T-helper 1 cell treated with Interleukin-12 subunit alpha and Interleukin-12 subunit beta and Interleukin-4 antibody, amounts not matched to agents 30 μg/mL and 1 μg/mL, for 36 hours (primary cell): ENCODE measurements around the gene CDK18.

Experiments
- H3K27ac Mint-ChIP-seq: one replicate; pipeline ENCODE4 v1.8.0; 2021; ENCODE audit warnings: mild to moderate bottlenecking, mixed read lengths
- H3K27me3 Mint-ChIP-seq: one replicate; pipeline ENCODE4 v1.8.0; 2021; ENCODE audit warnings: low read depth, mixed read lengths
- H3K36me3 Mint-ChIP-seq: one replicate; pipeline ENCODE4 v1.8.0; 2021; ENCODE audit warnings: low read depth, mixed read lengths
- H3K4me1 Mint-ChIP-seq: one replicate; pipeline ENCODE4 v1.8.0; 2021; ENCODE audit warnings: low read depth, mixed read lengths
- H3K4me3 Mint-ChIP-seq: one replicate; pipeline ENCODE4 v1.8.0; 2021; ENCODE audit warnings: mild to moderate bottlenecking, moderate library complexity, mixed read lengths
- H3K9me3 Mint-ChIP-seq: one replicate; pipeline ENCODE4 v1.8.0; 2021; ENCODE audit warnings: mixed read lengths

CDK18 gene

DNA sequence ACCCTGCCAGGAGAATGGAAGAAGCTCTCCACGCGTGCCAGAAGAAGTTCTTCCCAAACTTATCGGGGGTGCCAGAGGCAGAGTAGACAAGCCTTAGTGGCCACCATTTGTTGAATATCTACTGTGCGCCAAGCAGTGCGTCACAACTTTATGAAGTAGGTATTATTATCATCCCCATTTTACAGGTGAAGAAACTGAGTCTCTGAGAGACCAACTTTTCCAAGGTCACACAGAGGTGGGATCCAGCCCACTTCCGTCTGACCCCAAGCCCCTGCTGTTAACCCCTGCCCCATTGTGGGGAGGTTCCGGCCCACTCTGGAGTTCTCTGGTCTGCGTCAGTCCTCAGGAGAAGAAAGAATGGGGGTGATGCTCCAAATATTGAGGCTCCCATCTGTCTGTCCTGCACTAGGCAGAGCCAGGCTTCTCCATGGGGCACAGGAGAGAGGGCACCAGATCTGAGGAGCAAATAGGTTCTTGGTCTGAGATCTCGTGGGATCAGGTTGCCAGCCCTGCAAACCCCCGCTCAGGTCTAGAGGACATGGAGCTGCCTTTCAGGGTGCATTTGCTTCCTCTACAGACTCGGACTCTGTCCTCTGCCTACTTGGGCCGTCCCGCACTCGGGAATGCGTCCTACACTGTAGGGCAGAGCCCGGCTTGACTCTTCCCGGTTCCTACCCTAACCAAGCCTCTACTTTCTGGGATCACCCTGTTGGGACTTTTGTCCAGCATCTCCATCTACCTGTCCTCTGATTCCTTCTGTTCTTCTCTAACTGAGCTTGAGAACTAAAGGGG is 2.1 kb downstream of the CDK18 start:
- H3K27me3 Mint-ChIP-seq, result peaks cover 32% of the 10 kb centered on the region
- no peak overlapping the region for H3K4me3 Mint-ChIP-seq
- no peaks in the 10 kb centered on the region for H3K9me3 Mint-ChIP-seq
- peaks cover 3% of the 10 kb centered on the region for H3K4me1 Mint-ChIP-seq
- no peaks in the 10 kb centered on the region for H3K36me3 Mint-ChIP-seq
- no peak overlapping the region for H3K27ac Mint-ChIP-seq

DNA sequence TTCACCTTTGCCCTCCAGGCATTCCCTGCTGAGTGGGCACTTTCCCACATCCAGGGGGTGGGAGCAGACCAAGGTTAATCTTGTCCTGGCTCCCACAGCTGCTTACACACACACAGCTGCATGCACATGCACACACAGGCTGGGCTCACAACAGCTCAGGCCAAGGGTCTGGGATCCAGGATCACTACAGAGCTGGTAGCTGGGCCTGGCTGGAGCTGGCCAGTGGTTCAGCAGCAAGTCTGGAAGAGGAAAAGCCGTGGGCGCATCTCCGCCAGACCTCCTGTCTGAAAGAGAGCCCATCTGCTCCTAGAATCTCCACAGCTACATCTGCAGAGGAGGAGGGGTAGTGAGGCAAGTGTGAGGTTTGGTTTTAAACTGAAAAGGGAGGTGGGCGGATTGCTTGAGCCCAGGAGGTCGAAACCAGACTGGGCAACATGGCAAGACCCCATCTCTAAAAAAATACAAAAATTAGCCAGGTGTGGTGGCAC is 3.8 kb downstream of the CDK18 start:
- H3K4me1 Mint-ChIP-seq, result peaks cover 8% of the 10 kb centered on the region
- no peak overlapping the region for H3K4me3 Mint-ChIP-seq
- no peaks in the 10 kb centered on the region for H3K36me3 Mint-ChIP-seq
- H3K27ac Mint-ChIP-seq, result no peak overlapping the region
- H3K27me3 Mint-ChIP-seq, result peaks cover 21% of the 10 kb centered on the region
- no peaks in the 10 kb centered on the region for H3K9me3 Mint-ChIP-seq

DNA sequence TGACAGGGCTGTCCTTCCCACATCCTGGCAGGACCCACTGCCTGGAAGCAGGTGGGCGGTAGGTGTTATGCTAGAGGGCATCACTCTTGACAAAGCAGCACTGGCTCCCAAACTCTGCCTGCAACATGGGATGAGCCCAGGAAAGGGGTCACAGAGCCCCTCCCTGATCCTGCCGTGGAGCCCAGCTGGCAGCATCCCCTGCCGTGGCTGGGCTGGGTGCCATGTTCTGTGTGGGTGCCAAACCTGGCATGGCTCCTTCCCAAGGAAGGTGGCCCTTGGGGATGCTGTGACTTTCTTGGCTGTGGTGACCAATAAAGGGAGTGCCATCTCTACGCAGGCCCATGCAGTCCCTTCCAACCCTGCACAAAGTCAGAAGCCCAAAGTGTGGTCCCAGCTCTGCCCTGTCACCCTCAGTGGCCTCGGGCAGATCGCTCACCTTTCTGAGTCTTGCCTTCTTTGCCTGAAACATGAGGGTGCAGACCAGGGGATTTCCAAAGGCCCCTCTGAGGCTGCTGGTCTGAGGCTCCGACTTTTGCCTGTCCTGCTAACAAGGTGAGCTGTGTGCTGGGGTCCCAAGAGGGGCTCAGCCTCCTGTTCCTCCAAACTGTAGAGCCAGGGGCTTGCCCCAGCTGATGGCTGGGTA is 6.0 kb downstream of the CDK18 start:
- Mint-ChIP-seq H3K27ac (no peak overlapping the region), H3K4me1 (peaks cover 5% of the 10 kb centered on the region), H3K9me3 (no peaks in the 10 kb centered on the region), H3K27me3 (peaks cover 3% of the 10 kb centered on the region), H3K36me3 (no peaks in the 10 kb centered on the region), H3K4me3 (no peak overlapping the region)

DNA sequence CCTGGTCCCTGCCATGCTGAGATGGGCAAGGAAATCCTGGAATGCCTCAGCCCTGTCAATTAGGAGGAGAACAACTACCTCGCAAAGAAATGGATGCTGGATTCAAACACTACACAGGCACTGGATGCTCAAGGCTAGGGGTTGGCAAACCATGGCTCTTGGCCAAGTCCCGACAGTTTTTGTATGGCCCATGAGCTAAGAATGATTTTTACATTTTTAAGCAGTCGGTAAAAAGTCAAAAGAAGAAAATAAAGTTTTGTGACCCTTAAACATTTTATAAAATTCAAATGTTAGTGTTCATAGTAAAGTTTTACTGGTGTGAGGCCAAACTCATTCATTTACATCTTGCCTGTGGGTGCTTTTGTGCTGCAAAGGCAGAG is 6.5 kb downstream of the CDK18 start:
- H3K27me3 Mint-ChIP-seq, result peaks cover 3% of the 10 kb centered on the region
- no peak overlapping the region for H3K4me3 Mint-ChIP-seq
- no peaks in the 10 kb centered on the region for H3K9me3 Mint-ChIP-seq
- no peak overlapping the region for H3K27ac Mint-ChIP-seq
- no peaks in the 10 kb centered on the region for H3K36me3 Mint-ChIP-seq
- H3K4me1 Mint-ChIP-seq, result peaks cover 5% of the 10 kb centered on the region

DNA sequence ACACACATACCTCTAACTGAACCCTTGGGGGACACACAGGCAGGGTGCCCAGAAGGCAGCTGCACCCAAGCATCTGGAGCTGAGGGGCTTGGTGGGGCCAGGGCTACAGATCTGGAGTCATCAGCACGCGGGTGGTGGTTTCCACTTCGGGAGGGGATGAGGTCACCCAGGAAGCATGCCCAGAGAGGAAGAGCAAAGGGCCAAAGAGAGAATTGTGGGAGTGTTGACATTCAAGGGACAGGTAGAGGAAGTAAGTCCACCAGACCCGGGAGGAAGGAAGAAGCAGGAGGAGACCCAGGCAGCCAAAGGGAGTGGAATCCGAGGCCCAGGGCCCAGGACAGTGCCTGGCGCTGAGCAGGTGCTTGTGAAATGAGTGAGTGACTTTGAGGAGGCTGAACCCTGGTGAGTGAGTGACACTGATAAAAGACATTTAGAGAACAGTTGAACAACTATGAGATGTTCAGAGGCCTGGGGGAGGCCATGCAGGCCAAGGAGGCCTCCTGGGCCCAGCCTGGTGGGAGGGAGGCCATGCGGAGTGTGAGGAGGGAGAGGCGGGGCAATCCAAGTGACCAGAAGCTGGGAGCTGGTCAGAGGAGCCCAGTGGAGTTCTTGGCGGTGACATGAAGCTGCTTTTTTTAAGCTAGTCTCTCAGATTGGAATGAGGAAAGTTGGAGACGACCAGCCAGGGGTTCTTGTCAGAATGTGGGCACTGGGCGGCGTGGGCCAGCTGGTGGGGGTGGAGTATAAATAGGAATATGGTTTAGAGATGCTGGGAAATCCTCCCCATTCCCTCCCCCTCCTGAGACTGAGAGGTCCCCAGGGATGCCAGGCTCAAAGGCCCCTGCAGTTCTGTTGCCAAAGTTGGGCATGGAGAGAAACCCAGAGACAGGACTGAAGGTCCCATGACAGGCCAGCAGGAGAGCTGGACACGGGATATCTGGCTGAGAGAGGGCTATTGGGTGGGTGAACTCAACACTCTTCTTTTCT is 7.9 kb downstream of the CDK18 start:
- H3K36me3 Mint-ChIP-seq, result no peaks in the 10 kb centered on the region
- H3K4me3 Mint-ChIP-seq, result no peak overlapping the region
- H3K27ac Mint-ChIP-seq, result no peak overlapping the region
- H3K9me3 Mint-ChIP-seq, result no peaks in the 10 kb centered on the region
- H3K4me1 Mint-ChIP-seq, result peaks cover 5% of the 10 kb centered on the region
- H3K27me3 Mint-ChIP-seq, result no peaks in the 10 kb centered on the region

DNA sequence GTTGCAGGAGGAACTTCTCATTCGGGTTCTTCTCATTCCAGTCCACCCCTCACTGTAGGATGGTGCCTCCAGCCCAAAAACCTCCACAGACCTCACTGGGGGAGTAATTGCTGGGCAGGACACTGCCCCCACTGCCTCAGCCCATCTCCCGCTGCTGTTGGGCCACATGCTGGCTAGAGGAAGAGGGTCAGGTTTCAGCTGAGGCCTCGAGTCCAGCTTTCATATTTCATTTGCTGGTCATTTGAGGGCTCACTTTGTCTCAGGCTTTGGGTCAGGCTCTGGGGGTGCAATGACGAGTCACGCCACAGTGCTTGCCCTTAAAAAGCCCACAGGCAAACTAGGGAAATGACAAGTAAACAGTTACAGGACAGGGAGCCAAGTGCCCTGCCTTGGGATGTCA is 9.3 kb downstream of the CDK18 start:
- Mint-ChIP-seq H3K36me3 (no peaks in the 10 kb centered on the region), H3K9me3 (no peaks in the 10 kb centered on the region), H3K4me1 (peaks cover 5% of the 10 kb centered on the region), H3K27ac (no peak overlapping the region), H3K4me3 (no peak overlapping the region), H3K27me3 (no peaks in the 10 kb centered on the region)

DNA sequence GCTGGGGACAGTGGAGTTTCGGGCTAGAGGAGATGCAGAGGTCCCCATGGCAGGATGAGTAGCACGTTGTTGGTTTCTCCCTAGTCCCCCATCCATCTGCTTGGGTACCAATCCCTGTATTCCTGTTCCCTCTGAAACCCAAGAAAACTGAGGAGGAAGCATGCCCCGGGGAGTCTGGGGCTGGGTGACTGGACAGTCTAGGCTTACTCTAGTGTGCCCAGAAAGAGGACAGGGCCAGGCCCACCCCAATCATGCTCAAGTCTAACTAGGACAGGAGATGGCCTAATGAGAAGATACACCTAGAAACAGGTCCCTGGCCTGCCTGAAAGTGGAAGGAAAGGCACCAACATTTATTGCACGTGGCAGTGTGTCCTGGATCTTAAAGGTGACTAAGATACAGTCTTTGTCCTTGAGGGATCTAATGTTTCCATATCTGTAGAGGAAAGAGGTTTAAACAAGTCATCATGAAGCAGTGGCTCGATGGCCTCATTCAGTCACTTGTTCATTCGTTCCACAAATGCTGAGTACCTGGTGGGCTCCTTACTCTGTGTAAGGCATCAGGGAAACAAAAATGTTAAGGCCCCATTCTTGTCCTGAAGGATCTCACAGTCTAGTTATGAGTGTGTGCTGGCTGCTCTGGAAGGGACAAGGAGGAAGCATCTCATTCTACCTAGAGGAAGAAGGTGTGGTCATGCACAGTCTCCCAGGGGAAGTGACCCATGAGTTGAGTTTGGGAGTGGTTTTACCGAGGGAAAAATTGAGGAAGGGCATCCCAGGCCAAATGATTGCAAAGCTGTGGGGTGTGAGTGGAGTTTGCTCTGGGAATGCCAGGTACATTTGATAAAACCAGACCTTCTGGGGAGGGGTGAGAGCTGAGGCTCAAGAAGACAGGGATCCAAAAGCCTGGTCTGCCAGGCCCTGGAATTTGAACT is 10.0 kb downstream of the CDK18 start:
- no peaks in the 10 kb centered on the region for H3K36me3 Mint-ChIP-seq
- H3K4me1 Mint-ChIP-seq, result peaks cover 5% of the 10 kb centered on the region
- no peak overlapping the region for H3K27ac Mint-ChIP-seq
- H3K4me3 Mint-ChIP-seq, result no peak overlapping the region
- H3K9me3 Mint-ChIP-seq, result no peaks in the 10 kb centered on the region
- H3K27me3 Mint-ChIP-seq, result peaks cover 3% of the 10 kb centered on the region

DNA sequence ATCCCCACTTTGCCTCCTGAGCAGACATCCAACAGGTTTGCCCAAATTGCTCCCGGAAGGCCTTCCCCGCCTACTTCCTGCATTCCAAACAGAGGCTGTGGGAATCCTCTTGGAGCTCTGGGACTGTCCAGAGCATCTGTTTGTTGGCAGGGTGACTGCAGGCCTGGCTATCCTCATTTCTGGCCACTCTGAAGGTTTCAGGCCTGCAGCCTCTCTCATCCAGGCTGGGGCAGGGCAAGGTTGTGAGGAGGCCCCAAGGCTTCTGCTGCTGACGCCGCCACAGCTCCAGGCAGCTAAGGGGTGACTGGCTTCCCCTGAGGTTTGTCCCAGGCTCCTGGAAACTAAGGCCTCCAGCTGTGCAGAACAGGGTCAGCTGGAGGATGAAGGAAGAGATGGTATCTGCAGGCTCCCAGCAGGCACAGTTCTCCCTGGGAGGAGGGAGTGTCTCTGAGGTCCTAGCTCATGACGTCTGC is 11.3 kb downstream of the CDK18 start:
- H3K27ac Mint-ChIP-seq, result no peak overlapping the region
- H3K9me3 Mint-ChIP-seq, result no peaks in the 10 kb centered on the region
- H3K4me1 Mint-ChIP-seq, result peaks cover 5% of the 10 kb centered on the region
- H3K36me3 Mint-ChIP-seq, result no peaks in the 10 kb centered on the region
- H3K27me3 Mint-ChIP-seq, result peaks cover 3% of the 10 kb centered on the region
- no peak overlapping the region for H3K4me3 Mint-ChIP-seq

DNA sequence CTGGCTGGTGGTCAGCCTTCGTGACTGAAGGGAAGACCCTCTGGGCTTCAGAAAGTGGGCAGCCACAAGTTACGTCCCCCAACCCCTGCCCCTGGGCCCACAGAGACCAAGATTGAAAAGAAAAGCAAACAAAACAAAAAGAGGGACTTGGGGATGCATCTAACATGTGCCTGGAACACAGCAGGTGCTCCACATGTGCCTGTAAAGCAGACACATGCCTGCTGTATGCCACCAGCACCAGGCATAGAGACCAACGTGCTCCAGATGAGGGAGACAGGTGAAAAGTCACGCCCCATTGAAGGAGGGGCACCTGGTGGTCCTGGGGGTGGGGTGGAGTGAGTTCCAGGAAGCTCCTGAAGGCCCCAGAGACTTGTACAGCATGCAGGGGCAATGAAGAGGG is 11.9 kb downstream of the CDK18 start:
- Mint-ChIP-seq H3K9me3 (no peaks in the 10 kb centered on the region), H3K27me3 (peaks cover 3% of the 10 kb centered on the region), H3K4me3 (no peak overlapping the region), H3K4me1 (peaks cover 5% of the 10 kb centered on the region), H3K36me3 (no peaks in the 10 kb centered on the region), H3K27ac (no peak overlapping the region)

DNA sequence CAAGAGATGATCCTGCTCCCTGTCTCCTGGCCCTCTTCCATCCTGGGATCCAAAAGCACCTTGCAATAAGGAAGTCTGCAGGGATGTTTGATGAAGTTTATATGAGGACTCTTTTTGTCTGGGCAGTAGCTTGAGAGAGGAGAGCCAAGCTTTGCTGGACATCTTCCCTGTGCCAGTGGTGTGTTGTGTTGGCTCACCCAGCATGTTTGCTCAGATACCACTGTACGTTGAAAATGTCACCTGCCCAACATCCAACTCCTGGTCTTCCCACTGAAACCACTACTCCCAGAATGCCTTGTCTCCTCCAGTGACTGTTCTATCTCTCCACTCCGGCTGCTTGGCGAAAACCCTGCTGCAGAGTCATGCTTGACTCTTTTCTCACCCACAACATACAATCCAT is 12.8 kb downstream of the CDK18 start:
- peaks cover under 1% of the 10 kb centered on the region for H3K4me1 Mint-ChIP-seq
- H3K27me3 Mint-ChIP-seq, result peaks cover 3% of the 10 kb centered on the region
- no peak overlapping the region for H3K27ac Mint-ChIP-seq
- no peaks in the 10 kb centered on the region for H3K9me3 Mint-ChIP-seq
- no peaks in the 10 kb centered on the region for H3K36me3 Mint-ChIP-seq
- H3K4me3 Mint-ChIP-seq, result no peak overlapping the region

DNA sequence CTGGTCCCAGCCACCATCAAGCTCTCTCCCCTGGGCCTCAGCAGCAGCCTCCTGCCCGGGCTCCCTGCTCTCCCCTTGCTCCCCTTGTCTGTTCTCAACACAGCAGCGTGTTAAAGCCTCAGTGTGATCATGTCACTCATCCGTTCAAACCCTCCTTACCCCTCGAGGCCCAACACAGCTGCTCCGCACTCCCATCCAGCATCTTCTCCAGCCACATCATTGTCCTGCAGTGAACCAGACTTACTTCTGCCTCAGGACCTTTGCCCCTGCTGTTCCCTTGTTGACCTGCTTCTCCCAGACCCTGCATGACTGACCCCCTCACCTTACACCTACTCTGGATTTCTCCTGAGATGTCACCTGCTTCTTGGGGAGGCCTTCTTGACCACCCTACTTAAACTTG is 13.3 kb downstream of the CDK18 start:
- no peak overlapping the region for H3K4me3 Mint-ChIP-seq
- H3K9me3 Mint-ChIP-seq, result no peaks in the 10 kb centered on the region
- H3K4me1 Mint-ChIP-seq, result no peaks in the 10 kb centered on the region
- no peak overlapping the region for H3K27ac Mint-ChIP-seq
- H3K36me3 Mint-ChIP-seq, result no peaks in the 10 kb centered on the region
- peaks cover 3% of the 10 kb centered on the region for H3K27me3 Mint-ChIP-seq

DNA sequence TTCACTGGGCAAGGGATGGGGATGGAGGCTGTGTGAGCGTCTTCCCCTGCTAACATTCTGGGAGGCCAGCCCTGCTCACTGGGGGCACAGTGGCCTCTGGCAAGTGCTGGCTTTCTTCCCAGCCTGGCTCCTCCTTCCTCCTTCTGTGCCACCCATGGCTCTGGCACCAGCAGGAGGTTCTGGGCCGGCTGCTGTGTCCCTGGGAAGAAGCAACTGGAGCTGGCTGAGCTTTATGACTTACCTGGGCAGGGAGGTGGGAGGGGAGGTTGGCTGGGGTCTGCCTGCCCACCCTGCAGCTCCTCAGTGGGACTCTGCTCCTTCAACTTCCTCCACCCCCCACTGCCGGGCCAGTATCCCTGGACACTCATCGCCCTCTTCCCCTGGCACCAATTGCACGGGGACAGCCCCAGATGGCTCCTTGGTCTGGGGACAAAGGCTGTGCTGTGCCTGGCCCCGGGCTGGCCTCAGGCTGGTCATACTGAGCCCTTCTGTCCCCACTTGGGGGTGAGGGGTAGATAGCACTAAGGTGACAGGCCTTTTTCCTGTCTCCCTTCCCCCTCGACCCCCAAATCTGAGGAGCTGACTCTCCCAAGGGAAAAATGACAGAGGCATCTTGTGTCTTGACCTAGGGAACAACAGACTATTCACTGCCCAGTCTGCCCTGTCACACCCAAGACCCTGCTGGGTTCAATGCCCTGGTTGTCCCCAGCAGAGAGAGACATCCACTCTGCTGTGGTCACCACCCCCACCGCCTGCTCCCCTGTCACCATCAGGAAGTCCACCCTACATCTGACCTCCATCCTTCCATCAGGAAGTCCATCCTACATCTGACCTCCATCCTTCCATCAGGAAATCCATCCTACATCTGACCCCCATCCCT is 14.4 kb downstream of the CDK18 start:
- H3K4me3 Mint-ChIP-seq, result no peak overlapping the region
- H3K4me1 Mint-ChIP-seq, result no peaks in the 10 kb centered on the region
- H3K9me3 Mint-ChIP-seq, result no peaks in the 10 kb centered on the region
- H3K27ac Mint-ChIP-seq, result no peak overlapping the region
- H3K36me3 Mint-ChIP-seq, result no peaks in the 10 kb centered on the region
- peaks cover 3% of the 10 kb centered on the region for H3K27me3 Mint-ChIP-seq

DNA sequence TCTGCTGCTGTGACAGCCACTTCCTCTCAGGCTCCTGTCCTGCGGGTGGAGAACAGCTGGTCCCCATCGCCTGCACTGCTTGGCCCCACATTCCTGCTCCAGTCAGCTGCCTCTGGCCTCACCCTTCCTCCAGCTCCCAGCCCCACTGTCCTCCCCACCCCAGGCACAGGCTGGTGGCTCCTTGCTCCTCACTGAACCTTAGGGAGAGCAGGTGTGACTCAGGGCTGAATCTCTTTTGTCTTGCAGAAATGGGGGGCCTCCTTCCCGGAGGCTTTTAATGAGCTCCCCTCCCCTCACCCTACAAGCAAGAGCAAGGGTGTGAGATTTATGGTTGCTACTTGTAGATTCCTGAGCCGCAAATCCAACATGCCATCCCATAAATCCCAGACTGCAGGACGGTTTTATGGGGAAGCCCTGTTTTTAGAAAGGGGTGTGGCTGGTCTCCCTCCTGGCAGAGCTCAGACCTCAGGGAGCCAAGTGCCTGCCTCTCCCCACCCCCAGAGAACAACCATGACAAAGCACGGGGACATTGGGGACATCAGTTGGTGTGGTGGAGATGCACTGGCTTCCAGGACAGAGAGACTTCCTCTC is 15.2 kb downstream of the CDK18 start:
- H3K4me1 Mint-ChIP-seq, result no peaks in the 10 kb centered on the region
- H3K9me3 Mint-ChIP-seq, result no peaks in the 10 kb centered on the region
- H3K27me3 Mint-ChIP-seq, result peaks cover 3% of the 10 kb centered on the region
- no peak overlapping the region for H3K27ac Mint-ChIP-seq
- no peaks in the 10 kb centered on the region for H3K36me3 Mint-ChIP-seq
- no peak overlapping the region for H3K4me3 Mint-ChIP-seq
